ENCODE measurements around the gene AGA. TPM values are rescaled to one million over a fixed set of nuclear protein-coding genes. Genes with fewer than 3 reads are reported as not detected.

AGA gene
- total RNA-seq, 2 experiments from 2014 or later, result 14.4 to 18.0 TPM

GRCh38 chr4:177478496-177478895, 36.3 kb upstream of the AGA start:
- Mint-ChIP-seq H3K36me3 (ENCODE audit: low read depth) (no peaks in the 10 kb centered on the region), H3K4me1 (ENCODE audit: low read depth) (peaks cover 10% of the 10 kb centered on the region), H3K27ac (no peak overlapping the region), H3K4me3 (no peak overlapping the region), H3K9me3 (no peaks in the 10 kb centered on the region), H3K27me3 (ENCODE audit: low read depth) (no peaks in the 10 kb centered on the region)
- intact Hi-C loops (cut with micrococcal nuclease), result no loop called here
- no peak for DNase-seq
- CTCF ChIA-PET, result interaction anchor here (0.7 kb wide), 1 partner anchor 682 kb away, joined by 3 read pairs; no protein-coding TSS in a partner anchor

- CTCF ChIA-PET, result no interaction called here
- H3K4me3 Mint-ChIP-seq, result no peak overlapping the region
- H3K4me1 Mint-ChIP-seq (ENCODE audit: low read depth), result no peaks in the 10 kb centered on the region
- H3K36me3 Mint-ChIP-seq (ENCODE audit: low read depth), result no peaks in the 10 kb centered on the region
- DNase-seq, result no peak
- intact Hi-C loops (cut with micrococcal nuclease), result no loop called here
- no peaks in the 10 kb centered on the region for H3K27me3 Mint-ChIP-seq (ENCODE audit: low read depth)
- H3K9me3 Mint-ChIP-seq, result no peaks in the 10 kb centered on the region
- H3K27ac Mint-ChIP-seq, result no peak overlapping the region
Observed at GRCh38 chr4:177473991-177474390, 31.8 kb upstream of the AGA start.

GRCh38 chr4:177464026-177464425, 21.8 kb upstream of the AGA start:
- Mint-ChIP-seq H3K9me3 (no peaks in the 10 kb centered on the region), H3K4me1 (ENCODE audit: low read depth) (no peaks in the 10 kb centered on the region), H3K27me3 (ENCODE audit: low read depth) (no peaks in the 10 kb centered on the region), H3K4me3 (no peak overlapping the region), H3K36me3 (ENCODE audit: low read depth) (peaks cover 2% of the 10 kb centered on the region), H3K27ac (no peak overlapping the region)
- DNase-seq, result no peak
- intact Hi-C loops (cut with micrococcal nuclease), result no loop called here
- CTCF ChIA-PET, result interaction anchor here (0.7 kb wide), 1 partner anchor 175 kb away, joined by 3 read pairs; no protein-coding TSS in a partner anchor

- Mint-ChIP-seq H3K27ac (no peak overlapping the region), H3K27me3 (ENCODE audit: low read depth) (no peaks in the 10 kb centered on the region), H3K4me1 (ENCODE audit: low read depth) (no peaks in the 10 kb centered on the region), H3K9me3 (no peaks in the 10 kb centered on the region), H3K36me3 (ENCODE audit: low read depth) (peaks cover 2% of the 10 kb centered on the region), H3K4me3 (no peak overlapping the region)
- no peak for DNase-seq
- intact Hi-C loops (cut with micrococcal nuclease), result no loop called here
- CTCF ChIA-PET, result no interaction called here
Observed at GRCh38 chr4:177461606-177462005, 19.4 kb upstream of the AGA start.

GRCh38 chr4:177460460-177460859, 18.2 kb upstream of the AGA start:
- H3K9me3 Mint-ChIP-seq, result no peaks in the 10 kb centered on the region
- intact Hi-C loops (cut with micrococcal nuclease), result no loop called here
- no peak overlapping the region for H3K4me3 Mint-ChIP-seq
- no peak for DNase-seq
- CTCF ChIA-PET, result no interaction called here
- H3K4me1 Mint-ChIP-seq (ENCODE audit: low read depth), result no peaks in the 10 kb centered on the region
- no peaks in the 10 kb centered on the region for H3K27me3 Mint-ChIP-seq (ENCODE audit: low read depth)
- no peak overlapping the region for H3K27ac Mint-ChIP-seq
- H3K36me3 Mint-ChIP-seq (ENCODE audit: low read depth), result peaks cover 2% of the 10 kb centered on the region

- Mint-ChIP-seq H3K4me3 (no peak overlapping the region), H3K4me1 (ENCODE audit: low read depth) (no peaks in the 10 kb centered on the region), H3K27me3 (ENCODE audit: low read depth) (no peaks in the 10 kb centered on the region), H3K27ac (no peak overlapping the region), H3K9me3 (no peaks in the 10 kb centered on the region), H3K36me3 (ENCODE audit: low read depth) (no peaks in the 10 kb centered on the region)
- intact Hi-C loops (cut with micrococcal nuclease), result no loop called here
- DNase-seq, result no peak
- CTCF ChIA-PET, result interaction anchor here (0.8 to 0.9 kb wide), 2 partner anchors 8 to 11 kb away, joined by 3 read pairs; no protein-coding TSS in a partner anchor
Observed at GRCh38 chr4:177455561-177455970, 13.3 kb upstream of the AGA start.

GRCh38 chr4:177453116-177453515, 10.9 kb upstream of the AGA start:
- no peak for DNase-seq
- Mint-ChIP-seq H3K9me3 (no peaks in the 10 kb centered on the region), H3K4me1 (ENCODE audit: low read depth) (peaks cover 1% of the 10 kb centered on the region), H3K4me3 (no peak overlapping the region), H3K27ac (no peak overlapping the region), H3K36me3 (ENCODE audit: low read depth) (no peaks in the 10 kb centered on the region), H3K27me3 (ENCODE audit: low read depth) (no peaks in the 10 kb centered on the region)
- CTCF ChIA-PET, result no interaction called here
- intact Hi-C loops (cut with micrococcal nuclease), result no loop called here

- no peak overlapping the region for H3K4me3 Mint-ChIP-seq
- H3K27ac Mint-ChIP-seq, result no peak overlapping the region
- intact Hi-C loops (cut with micrococcal nuclease), result no loop called here
- H3K4me1 Mint-ChIP-seq (ENCODE audit: low read depth), result peaks cover 13% of the 10 kb centered on the region
- H3K27me3 Mint-ChIP-seq (ENCODE audit: low read depth), result no peaks in the 10 kb centered on the region
- no peak for DNase-seq
- H3K9me3 Mint-ChIP-seq, result no peaks in the 10 kb centered on the region
- H3K36me3 Mint-ChIP-seq (ENCODE audit: low read depth), result no peaks in the 10 kb centered on the region
- CTCF ChIA-PET, result no interaction called here
Observed at GRCh38 chr4:177451108-177451500, 8.9 kb upstream of the AGA start.

- H3K4me3 Mint-ChIP-seq, result no peak overlapping the region
- no peaks in the 10 kb centered on the region for H3K9me3 Mint-ChIP-seq
- H3K36me3 Mint-ChIP-seq (ENCODE audit: low read depth), result no peaks in the 10 kb centered on the region
- no peak for DNase-seq
- peaks cover 13% of the 10 kb centered on the region for H3K4me1 Mint-ChIP-seq (ENCODE audit: low read depth)
- CTCF ChIA-PET, result no interaction called here
- no peak overlapping the region for H3K27ac Mint-ChIP-seq
- no peaks in the 10 kb centered on the region for H3K27me3 Mint-ChIP-seq (ENCODE audit: low read depth)
- intact Hi-C loops (cut with micrococcal nuclease), result no loop called here
Observed at GRCh38 chr4:177450426-177451107, 8.3 kb upstream of the AGA start.

- Mint-ChIP-seq H3K9me3 (no peaks in the 10 kb centered on the region), H3K4me3 (no peak overlapping the region), H3K36me3 (ENCODE audit: low read depth) (no peaks in the 10 kb centered on the region), H3K27me3 (ENCODE audit: low read depth) (no peaks in the 10 kb centered on the region), H3K27ac (no peak overlapping the region), H3K4me1 (ENCODE audit: low read depth) (peaks cover 17% of the 10 kb centered on the region)
- no peak for DNase-seq
- intact Hi-C loops (cut with micrococcal nuclease), result no loop called here
- CTCF ChIA-PET, result no interaction called here
Observed at GRCh38 chr4:177448850-177449249, 6.6 kb upstream of the AGA start.

- H3K27me3 Mint-ChIP-seq (ENCODE audit: low read depth), result no peaks in the 10 kb centered on the region
- H3K4me1 Mint-ChIP-seq (ENCODE audit: low read depth), result peaks cover 21% of the 10 kb centered on the region
- no peak overlapping the region for H3K4me3 Mint-ChIP-seq
- no peak for DNase-seq
- no peaks in the 10 kb centered on the region for H3K9me3 Mint-ChIP-seq
- H3K27ac Mint-ChIP-seq, result no peak overlapping the region
- intact Hi-C loops (cut with micrococcal nuclease), result no loop called here
- no peaks in the 10 kb centered on the region for H3K36me3 Mint-ChIP-seq (ENCODE audit: low read depth)
- CTCF ChIA-PET, result interaction anchor here (0.9 kb wide), 1 partner anchor 9 kb away, joined by 3 read pairs; no protein-coding TSS in a partner anchor
Observed at GRCh38 chr4:177447417-177448004, 5.3 kb upstream of the AGA start.

- peaks cover 3% of the 10 kb centered on the region for H3K36me3 Mint-ChIP-seq (ENCODE audit: low read depth)
- no peak overlapping the region for H3K27ac Mint-ChIP-seq
- peaks cover 21% of the 10 kb centered on the region for H3K4me1 Mint-ChIP-seq (ENCODE audit: low read depth)
- H3K27me3 Mint-ChIP-seq (ENCODE audit: low read depth), result no peaks in the 10 kb centered on the region
- DNase-seq, result no peak
- H3K9me3 Mint-ChIP-seq, result no peaks in the 10 kb centered on the region
- intact Hi-C loops (cut with micrococcal nuclease), result no loop called here
- no peak overlapping the region for H3K4me3 Mint-ChIP-seq
- CTCF ChIA-PET, result no interaction called here
Observed at GRCh38 chr4:177446586-177446985, 4.3 kb upstream of the AGA start.
